Measurements from ENCODE around the gene ZNF236. TPM values are rescaled to one million over a fixed set of nuclear protein-coding genes. Genes with fewer than 3 reads are reported as not detected.

Gene ZNF236
- total RNA-seq, 1 donor from 2014 or later: 13.4 TPM

DNA sequence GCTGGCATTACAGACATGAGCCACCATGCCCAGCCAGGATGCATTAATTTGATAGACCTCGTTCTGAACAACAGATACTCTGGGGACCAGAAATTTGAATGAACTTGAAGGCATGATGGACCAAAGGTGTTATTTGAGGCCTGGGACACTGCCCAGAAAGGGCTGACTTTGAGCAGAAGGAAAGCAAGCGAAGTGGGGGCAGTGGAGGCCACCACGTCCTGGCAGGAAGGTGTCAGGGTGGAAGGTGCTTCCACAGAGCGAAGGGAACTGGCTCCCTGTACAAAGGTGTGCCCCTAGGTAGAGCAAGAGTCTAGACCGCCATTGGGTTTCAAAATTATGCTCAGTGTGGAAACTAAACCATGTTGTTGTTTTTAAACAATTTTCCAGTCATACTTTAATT, 23.9 kb downstream of the ZNF236 start:
- ATAC-seq (peak; percentile 29), DNase-seq (no peak)
- intact Hi-C loops (cut with micrococcal nuclease): no loop called here

DNA sequence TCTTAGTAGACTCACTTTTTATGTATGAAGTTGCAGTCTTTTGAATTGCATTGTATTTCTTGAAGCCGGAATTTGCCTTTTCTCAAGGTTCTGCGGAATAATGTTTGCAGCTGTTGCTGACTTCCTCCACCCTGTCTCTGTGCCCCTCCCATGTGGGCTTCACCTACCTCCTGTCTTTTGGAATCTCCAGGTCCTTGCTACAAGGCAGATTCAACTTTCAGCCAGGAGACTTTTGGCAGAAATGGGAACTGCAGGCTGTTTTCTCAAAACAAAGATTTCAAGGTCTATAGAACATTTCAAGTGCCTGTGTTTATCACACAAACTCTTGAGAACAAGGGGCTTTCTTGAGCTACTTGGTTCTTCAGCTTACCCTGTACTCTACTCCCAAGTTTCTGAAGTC, 25.6 kb downstream of the ZNF236 start:
- ATAC-seq: no peak
- DNase-seq: no peak
- intact Hi-C loops (cut with micrococcal nuclease): no loop called here

DNA sequence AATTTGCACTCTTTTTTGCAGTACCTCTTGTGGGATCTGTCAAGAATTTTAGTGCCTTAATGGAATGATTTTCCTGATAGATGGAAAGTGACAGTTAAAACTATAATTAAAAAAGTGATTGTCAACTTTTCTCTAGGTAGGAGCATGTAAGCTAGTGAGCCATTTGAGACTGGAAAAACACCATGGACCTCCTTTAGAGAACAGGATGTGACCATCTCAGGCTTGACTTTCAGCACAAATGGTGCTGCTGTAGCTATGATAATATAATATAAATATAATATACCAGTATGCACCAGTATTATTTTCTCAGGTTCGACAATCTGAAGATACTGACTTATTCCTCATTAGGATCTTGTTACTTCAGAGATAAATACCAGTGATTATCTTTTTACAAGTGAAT, 27.8 kb downstream of the ZNF236 start:
- intact Hi-C loops (cut with micrococcal nuclease): no loop called here
- ATAC-seq: no peak
- no peak for DNase-seq

DNA sequence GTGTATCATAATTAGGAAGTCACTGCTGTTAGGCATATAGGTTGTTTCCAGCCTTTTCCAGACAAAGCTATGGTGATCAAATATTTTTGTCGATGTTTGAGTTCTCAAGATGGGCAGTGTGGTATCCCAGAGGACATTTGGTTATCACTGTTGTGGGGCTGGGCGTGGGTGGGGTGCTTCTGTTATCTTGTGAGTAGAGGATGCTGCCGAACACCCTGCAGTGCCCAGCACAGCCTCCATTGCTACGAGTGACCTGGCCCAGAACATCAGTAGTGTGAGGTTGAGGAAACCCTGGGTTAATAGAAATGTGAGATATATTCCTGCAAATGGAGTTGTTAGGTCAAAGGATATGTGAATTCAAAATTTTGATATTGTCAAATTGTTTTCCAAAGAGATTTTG, 33.2 kb downstream of the ZNF236 start:
- DNase-seq: no peak
- no peak for ATAC-seq
- intact Hi-C loops (cut with micrococcal nuclease): no loop called here

DNA sequence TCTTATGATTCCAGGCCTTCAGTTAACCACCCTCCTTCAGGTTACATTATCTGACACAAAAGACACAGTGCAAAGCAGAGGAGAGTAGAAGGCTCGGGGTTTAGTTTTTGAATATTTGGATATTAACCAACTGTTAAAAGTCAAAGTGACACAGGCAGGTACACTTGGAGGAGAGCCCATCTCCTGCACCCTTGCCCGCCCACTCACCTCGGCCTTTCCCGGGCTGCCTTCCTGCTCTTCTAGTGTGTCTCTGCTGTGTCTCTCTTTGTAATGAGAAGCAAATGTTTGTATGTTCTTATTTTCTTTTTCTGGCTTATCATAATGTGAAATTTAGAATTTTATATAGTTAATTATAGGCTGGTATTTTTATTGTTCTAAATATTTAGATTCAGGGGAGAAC, 35.1 kb downstream of the ZNF236 start:
- no peak for DNase-seq
- no peak for ATAC-seq
- intact Hi-C loops (cut with micrococcal nuclease): no loop called here

DNA sequence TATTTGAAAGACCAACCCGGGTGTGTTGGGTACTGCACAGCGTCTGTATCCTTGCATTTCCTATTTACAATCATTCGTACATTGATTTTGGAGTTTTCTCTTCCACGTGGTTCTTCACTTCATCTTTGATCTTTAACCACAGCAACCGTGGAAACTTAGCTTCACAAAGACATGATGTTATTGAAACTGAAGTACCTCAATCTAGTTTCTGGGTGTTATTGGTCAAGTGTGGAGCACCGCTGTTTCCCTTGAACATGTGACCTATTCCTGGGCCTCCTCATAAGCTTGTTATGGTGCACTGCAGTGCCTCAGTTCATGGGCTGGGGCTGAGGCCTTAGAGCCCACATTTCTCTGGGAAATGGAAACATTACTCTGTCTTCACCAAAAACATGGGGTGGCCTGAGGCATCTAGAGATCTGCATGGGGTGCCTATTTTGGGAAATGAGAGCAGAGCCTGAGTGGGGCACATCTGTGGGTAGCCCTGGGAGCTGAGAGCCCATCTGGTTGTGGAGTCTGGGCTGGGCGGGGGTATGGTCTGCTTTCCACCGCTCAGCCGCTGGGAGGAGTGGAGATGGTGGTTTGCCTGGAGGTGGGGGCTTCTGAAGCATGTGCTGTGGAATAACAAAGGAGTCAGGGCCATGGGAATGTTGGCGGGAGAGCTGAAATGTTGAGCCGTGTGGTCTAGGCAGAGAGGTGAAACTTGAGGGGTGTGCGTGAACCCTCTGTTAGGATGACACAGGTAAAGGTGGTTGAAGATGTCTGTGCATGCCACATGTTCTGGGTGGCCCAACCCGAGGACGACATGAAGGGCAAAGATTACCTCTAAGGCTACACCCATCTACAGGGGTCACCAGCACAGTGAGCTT, 37.4 kb downstream of the ZNF236 start:
- DNase-seq (no peak), ATAC-seq (no peak)
- intact Hi-C loops (cut with micrococcal nuclease): no loop called here

DNA sequence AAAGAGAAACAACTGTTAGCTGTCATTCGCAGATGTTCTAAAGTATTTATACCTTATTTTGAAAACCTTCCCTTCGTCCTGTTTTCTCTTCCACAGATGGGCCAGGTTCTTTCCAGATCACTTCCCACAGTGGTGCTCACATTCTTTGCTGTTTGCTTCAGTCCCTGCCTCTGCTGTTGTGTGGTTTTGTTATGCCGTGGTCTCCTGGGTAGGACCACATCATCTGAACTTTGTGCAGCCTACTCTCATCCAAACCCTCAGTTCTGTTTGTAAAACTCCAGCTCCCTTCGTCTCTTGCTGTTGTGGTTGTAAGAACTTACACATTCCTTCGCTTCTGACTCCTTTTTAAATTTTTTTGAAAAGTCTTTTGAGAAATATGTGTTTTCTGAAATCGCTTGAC, 38.1 kb downstream of the ZNF236 start:
- ATAC-seq: no peak
- no peak for DNase-seq
- intact Hi-C loops (cut with micrococcal nuclease): no loop called here

DNA sequence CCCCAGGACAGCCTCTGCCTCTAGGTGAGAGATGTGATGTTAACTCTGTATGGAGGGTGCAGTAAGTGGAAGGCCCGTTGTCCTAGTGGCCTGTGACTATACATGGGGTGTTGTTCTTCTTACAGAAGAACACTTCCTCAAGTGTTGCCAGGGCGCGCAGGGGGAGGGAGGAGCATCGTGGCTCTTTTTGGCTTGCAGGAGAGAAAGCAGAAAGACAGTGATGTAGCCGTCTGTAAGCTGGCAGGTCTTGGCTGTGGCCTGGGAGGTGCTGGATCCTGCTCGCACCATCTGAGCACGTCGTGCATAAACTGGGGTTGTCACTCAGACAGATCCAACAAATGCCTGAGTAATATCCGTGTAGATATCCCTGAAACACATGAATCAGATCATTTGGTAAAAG, 44.3 kb downstream of the ZNF236 start:
- intact Hi-C loops (cut with micrococcal nuclease): no loop called here

DNA sequence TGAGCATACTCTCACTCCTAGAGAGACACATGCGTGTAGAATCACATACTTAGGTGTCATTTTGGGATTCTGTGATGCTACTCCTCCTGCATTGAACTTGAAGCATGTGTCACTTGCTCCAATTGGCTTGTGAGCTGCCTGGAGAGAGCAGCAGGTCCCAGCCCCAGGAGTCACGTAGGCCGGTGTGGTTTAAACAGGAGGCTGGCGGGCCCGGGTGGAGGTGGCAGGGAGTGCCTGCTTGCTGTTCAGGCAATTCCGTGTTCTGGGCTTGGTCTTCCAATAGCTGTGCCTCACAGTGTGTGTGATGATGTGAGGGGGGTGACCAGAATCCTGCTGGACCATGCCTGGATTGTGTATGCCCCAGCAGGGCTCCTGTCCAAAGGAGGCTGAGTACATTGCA, 51.0 kb downstream of the ZNF236 start:
- ATAC-seq: no peak
- no peak for DNase-seq
- intact Hi-C loops (cut with micrococcal nuclease): no loop called here

More for the DNA sequence above, 44.3 kb downstream of the ZNF236 start:
- no peak for ATAC-seq
- no peak for DNase-seq

DNA sequence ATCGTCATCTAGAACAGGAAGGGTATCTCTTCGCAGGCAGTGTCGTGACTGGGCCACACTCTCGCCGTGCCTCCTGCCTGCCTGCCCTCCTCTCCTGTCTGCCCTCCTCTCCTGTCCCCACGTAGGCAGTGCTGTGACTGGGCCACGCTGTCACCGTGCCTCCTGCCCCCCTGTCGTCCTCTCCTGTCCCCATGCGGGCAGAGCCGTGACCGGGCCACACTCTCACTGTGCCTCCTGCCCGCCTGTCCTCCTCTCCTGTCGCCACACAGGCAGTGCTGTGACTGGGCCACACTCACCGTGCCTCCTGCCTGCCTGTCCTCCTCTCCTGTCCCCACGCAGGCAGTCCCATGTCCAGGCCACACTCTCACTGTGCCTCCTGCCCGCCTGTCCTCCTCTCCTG, 51.4 kb downstream of the ZNF236 start:
- intact Hi-C loops (cut with micrococcal nuclease): no loop called here
- ATAC-seq: no peak
- no peak for DNase-seq

DNA sequence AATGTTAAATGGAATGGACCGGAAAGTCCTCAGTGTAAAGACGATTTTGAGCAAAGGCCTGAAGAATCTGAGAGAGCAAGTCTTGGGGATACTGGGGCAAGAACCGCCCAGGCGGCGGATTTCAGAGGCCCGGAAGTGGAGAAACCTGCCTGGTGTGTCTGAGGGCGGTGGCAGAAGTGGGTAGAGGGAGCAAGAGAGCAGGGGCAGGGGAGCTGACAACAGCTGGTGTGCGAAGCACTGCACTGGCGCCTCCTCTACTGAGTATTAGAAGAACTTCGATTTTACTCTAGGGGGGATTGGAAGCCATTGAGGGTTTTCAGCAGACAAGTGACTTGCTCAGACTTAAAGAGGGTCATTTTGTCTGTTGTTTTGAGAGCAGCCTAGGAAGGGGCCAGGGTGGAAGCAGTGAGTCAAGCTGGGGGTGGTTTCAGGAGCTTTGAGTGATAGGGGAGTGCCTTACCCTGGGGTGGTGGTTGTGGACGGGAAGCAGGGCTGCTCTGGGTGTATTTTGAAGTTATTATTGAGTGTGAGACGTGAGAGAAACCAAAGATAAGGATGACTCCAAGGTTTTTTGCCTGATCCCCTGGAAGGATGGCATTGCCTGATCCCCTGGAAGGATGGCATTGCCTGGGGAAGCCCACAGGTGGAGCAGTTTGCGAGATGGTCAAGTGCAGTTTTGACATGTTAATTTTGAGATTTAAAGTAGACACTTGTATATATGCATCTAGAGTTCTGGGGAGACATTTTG, 52.5 kb downstream of the ZNF236 start:
- intact Hi-C loops (cut with micrococcal nuclease): no loop called here
- DNase-seq (no peak), ATAC-seq (no peak)

DNA sequence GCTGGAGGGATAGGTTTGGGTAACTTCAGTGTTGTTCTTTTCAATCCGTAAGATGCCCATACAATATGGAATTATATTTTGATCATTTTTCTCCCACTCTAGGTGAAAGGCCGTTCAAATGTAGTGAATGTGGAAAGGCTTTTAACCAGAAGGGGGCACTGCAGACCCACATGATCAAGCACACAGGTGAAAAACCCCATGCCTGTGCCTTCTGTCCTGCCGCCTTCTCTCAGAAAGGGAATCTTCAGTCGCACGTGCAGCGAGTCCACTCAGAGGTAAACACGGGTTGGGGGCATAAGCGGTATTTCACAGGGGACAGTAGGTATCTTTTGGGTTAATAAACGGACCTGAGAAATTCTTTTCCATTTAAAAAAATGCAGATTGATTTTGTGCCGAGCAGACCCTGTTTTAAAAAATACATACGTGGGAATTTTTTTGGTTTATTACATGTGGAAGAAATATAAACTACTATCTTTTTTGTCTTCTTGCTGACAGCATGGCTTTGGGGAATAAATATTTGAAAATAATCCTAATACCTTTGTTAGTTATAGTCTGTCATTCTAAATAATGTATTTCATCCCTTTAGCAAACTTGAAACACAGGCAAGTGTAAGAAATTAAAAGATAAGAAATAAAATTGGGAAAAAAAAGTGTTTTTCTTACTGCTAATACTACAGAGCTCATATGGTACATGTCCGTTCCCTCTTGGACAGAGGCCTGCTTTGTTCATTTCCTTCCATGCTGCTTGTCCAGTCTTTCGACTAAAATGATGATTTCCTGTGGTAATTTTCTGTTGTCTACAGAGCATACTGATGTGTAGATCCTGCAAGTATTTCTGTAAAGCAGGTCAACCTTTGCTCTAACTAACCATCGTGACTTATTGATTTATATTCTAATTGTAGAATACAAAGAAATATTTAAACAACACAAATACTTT, 53.3 kb downstream of the ZNF236 start:
- DNase-seq (no peak), ATAC-seq (peak; percentile 57)
- intact Hi-C loops (cut with micrococcal nuclease): no loop called here

DNA sequence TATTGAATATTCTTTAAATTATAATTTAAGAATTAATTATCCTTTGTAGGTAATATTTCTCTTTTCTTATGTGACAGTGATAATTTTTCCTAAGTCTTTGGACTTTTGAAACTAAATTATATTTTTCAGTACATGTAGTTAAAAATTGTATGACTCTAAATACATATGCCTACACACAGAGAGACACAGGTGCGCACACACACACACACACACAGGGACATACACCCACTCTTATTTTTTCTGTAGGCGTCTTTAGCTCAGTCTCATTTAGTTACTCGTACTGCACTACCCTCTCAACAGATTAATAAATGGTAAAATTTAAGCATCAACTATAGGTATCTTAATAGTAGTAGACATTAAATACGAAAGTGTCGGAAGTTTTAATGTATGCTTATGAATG, 56.1 kb downstream of the ZNF236 start:
- intact Hi-C loops (cut with micrococcal nuclease): no loop called here
- DNase-seq (no peak), ATAC-seq (no peak)

DNA sequence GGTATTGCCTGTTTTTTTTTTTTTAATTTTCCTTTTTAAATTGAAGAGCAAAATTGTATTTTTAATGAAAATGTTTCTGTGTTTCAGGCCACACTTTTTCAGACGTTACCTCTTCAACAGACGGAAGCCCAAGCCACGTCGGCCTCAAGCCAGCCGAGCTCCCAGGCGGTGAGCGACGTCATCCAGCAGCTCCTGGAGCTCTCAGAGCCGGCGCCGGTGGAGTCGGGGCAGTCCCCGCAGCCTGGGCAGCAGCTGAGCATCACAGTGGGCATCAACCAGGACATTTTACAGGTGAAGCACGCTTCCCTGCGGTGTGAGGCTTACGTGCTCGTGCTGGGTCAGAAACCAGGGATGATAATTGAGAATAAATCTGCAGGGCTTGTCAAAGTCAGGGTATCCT, 57.7 kb downstream of the ZNF236 start:
- intact Hi-C loops (cut with micrococcal nuclease): no loop called here
- DNase-seq (no peak), ATAC-seq (no peak)

DNA sequence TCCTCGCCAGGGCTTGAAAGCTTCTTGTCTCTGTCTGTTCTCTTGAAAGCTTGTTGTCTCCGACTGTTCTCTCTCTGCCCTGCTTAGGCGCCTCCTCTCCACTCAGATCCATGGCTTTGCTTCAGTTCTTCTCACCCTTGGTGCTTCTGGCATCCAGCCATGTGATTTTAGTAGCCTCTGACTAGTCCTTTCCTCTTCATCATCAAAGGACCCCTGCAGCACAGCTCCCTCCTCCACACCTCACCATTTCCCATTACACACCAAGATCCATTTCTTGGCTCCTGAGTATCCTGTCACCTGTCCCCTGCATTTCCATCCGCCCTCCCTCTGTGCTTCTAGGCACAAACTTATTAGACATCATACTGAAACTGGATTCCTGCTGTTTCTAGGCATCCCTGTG, 59.4 kb downstream of the ZNF236 start:
- intact Hi-C loops (cut with micrococcal nuclease): no loop called here
- ATAC-seq: no peak
- DNase-seq: no peak

DNA sequence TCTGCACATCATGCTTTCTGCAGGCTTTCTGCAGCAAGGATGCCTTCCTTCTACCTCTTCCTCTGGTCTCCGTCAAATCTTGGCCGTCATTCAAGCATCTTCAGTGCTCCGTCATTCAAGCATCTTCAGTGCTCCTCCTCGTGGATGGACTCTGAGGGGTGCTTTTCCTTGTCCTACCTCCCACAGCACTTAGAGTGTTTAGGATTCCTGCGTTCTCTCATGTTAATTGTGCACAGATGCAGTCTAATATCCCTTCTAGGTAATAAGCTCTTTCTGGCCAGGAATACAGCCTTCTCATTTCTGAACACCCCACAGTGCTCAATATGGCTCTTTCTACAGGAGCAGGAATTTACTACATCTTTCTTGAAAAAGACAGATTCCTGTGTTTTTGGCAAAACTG, 59.8 kb downstream of the ZNF236 start:
- intact Hi-C loops (cut with micrococcal nuclease): no loop called here
- ATAC-seq: no peak

DNA sequence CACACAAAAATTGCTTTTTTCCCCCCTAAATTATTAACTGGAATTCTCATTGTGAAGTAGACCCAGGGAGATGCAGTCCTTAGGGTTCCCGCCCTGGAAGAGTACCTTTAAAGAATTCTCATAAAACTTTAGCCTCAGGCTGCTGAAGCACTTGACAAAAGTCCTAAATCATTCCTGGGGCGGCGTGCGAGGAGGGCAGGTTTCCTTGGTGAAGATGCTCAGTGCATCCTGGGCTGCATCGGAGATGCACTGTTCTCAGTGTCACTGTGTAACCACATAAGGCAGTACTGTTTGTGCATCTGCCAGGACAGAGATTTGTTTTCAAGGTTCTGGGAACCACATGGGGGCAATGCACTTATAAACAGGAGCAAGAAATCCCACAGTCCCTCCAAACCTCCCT, 62.6 kb downstream of the ZNF236 start:
- DNase-seq (no peak), ATAC-seq (no peak)
- intact Hi-C loops (cut with micrococcal nuclease): no loop called here

More for the DNA sequence above, 59.8 kb downstream of the ZNF236 start:
- DNase-seq: no peak

DNA sequence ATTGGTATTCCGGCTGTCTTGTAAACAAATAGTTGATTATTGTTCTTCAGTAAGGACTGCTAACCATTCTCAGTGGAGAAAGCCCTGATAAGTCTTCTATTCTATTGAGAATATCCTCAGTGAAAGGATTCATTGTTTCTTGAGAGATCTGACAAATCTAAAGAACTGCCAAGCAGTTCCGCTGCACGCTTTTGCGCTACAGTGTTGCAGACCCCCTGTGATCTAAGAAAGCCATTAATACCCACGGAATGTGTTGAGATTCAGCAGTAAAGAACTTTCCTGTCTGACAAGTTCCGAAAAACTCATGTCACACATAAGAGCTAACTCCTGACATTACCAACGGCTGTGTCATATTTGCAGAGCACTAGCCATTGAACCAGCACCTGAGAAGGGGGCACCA, 63.8 kb downstream of the ZNF236 start:
- no peak for ATAC-seq
- intact Hi-C loops (cut with micrococcal nuclease): no loop called here
- no peak for DNase-seq

DNA sequence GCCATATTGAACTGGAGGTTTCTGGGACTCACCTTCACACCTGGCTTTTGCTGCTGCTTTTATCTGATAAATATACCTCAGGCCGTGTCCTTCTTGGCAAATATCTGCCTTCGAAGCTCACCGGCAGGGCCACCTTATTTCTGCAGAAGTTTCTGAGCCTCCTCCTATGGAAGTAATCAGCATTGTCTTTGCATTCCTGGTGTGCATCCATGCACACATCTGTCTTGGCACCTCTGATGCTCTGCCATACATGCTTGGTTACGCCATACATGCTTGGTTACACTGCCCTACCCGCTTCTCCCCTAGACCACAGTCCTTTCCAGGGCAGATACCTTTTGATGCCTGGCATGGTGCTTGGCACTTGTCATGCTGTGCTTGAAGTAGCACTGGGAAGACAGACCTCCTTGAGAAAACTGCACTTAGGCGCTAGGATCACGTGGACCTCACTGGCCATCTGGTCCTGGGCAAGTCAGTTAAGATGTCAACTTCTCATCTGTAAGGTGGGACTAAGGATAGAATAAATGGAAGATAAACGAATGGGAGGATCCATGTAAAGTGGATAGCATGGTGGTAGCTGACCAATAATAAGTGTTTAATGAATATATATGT, 66.8 kb downstream of the ZNF236 start:
- DNase-seq: no peak
- intact Hi-C loops (cut with micrococcal nuclease): no loop called here
- no peak for ATAC-seq
